Coronary artery (tissue), 2 donors: ENCODE measurements around the gene ANKFN1.

Source experiments
- DNase-seq: peaks from one replicate; pipeline ENCODE4 v3.0.0-alpha.2; 2017; ENCODE audit warnings: low spot score
- H3K27ac ChIP-seq, 2 donors: fragments of 200-600 bp; sonication (generic); one replicate each; pipeline ENCODE4 v1.5.1; 2016 to 2019
- H3K4me3 ChIP-seq: fragments of 200-600 bp; sonication (generic); 2 replicates; pipeline ENCODE4 v1.5.1; 2016; ENCODE audit warnings: mild to moderate bottlenecking, moderate library complexity
- TF ChIP-seq, protein P1 (sequence below): fragments of 200-600 bp; sonication (generic); IDR thresholded peaks from one replicate; pipeline ENCODE4 v1.5.1; 2019; ENCODE audit warnings: antibody characterized with exemption

The ANKFN1 gene

DNA sequence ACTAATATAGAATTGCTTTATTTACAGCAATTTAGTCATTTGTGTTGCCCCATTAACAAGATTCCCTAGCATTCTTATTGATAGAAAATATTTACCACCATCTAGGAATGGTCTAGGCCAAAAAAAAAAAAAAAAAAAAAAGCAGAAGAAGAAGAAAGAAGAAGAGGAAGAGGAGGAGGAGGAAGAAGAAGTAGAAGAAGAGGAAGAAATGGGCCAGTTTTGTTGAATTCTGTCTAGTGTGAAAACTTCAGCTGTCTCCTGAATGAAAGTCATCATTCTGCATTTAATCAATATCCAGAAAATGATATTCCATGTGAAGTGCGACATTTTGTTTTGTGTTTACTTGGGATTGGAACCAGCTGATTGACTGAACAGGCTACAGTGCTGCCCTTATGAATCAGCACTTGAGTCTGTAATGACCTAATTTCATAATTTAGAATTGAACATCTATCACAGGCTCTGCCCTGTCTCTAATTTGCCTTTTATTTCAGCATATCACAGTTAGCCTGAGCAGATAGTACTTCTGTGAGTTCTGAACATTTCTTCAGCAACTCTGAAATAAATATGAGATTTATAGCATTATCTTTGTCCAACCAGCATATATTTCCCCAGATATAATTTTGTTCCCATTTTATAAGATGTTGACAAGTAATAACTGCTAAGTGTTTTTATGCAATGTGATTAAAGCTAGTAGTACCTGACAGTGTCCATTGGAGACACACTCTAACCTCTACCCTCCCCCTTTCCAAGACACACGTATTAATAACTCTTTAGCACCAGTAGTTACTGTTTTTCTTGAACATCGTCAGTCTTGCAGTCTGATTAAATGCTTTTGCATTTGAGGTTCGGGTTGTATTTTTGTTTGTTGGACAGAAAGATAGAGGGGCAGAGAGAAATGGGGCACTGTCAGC is 5.9 kb downstream of the ANKFN1 start:
- TF ChIP-seq, protein P1, sequence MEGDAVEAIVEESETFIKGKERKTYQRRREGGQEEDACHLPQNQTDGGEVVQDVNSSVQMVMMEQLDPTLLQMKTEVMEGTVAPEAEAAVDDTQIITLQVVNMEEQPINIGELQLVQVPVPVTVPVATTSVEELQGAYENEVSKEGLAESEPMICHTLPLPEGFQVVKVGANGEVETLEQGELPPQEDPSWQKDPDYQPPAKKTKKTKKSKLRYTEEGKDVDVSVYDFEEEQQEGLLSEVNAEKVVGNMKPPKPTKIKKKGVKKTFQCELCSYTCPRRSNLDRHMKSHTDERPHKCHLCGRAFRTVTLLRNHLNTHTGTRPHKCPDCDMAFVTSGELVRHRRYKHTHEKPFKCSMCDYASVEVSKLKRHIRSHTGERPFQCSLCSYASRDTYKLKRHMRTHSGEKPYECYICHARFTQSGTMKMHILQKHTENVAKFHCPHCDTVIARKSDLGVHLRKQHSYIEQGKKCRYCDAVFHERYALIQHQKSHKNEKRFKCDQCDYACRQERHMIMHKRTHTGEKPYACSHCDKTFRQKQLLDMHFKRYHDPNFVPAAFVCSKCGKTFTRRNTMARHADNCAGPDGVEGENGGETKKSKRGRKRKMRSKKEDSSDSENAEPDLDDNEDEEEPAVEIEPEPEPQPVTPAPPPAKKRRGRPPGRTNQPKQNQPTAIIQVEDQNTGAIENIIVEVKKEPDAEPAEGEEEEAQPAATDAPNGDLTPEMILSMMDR, result no peak
- Histone ChIP-seq H3K4me3 (no peak overlapping the region), H3K27ac (no peak overlapping the region)
- no peak for DNase-seq

GRCh38 chr17:56159826-56160380 is 6.6 kb downstream of the ANKFN1 start:
- TF ChIP-seq, protein P1, result no peak
- Histone ChIP-seq H3K27ac (no peak overlapping the region), H3K4me3 (no peak overlapping the region)
- DNase-seq, result no peak

GRCh38 chr17:56160422-56160821 is 7.1 kb downstream of the ANKFN1 start:
- Histone ChIP-seq H3K27ac (no peak overlapping the region), H3K4me3 (no peak overlapping the region)
- DNase-seq, result no peak
- TF ChIP-seq, protein P1, result no peak

- Histone ChIP-seq H3K27ac (no peak overlapping the region), H3K4me3 (no peak overlapping the region)
- no peak for DNase-seq
- TF ChIP-seq, protein P1, result no peak
Measured at GRCh38 chr17:56165072-56165641, 11.9 kb downstream of the ANKFN1 start.

GRCh38 chr17:56167491-56167890 is 14.2 kb downstream of the ANKFN1 start:
- no peak for DNase-seq

GRCh38 chr17:56169621-56170020 is 16.3 kb downstream of the ANKFN1 start:
- DNase-seq, result no peak
- Histone ChIP-seq H3K4me3 (no peak overlapping the region), H3K27ac (no peak overlapping the region)
- TF ChIP-seq, protein P1, result no peak

More at GRCh38 chr17:56167491-56167890, 14.2 kb downstream of the ANKFN1 start:
- no peak overlapping the region for H3K27ac ChIP-seq
- TF ChIP-seq, protein P1, result no peak
- no peak overlapping the region for H3K4me3 ChIP-seq
